ENCODE measurements around the gene PBXIP1. TPM values are rescaled to one million over a fixed set of nuclear protein-coding genes. Genes with fewer than 3 reads are reported as not detected.

The PBXIP1 gene
- total RNA-seq, 2 experiments from 2014 or later: 23.8 to 37.7 TPM

GRCh38 chr1:154993572-154994268, 37.8 kb upstream of the PBXIP1 start, which contains the start of gene LENEP:
Gene LENEP (plus strand): TSS chr1:154993586. CDS start chr1:154993608, 22 bp downstream.
- no peaks in the 10 kb centered on the region for H3K9me3 ChIP-seq (ENCODE audit: low read length)
- DNase-seq (ENCODE audit: low spot score): no peak
- no peak for TF ChIP-seq EZH2phosphoT487 (IDR thresholded peaks at IDR 0.05; ENCODE audit: borderline replicate concordance, low read depth, low read length)
- TF ChIP-seq CTCF (conservative IDR thresholded peaks at IDR 0.05; ENCODE audit: low read length): no peak
- no peak within 1 kb of the TSS for H3K4me3 ChIP-seq (ENCODE audit: low read depth, low read length, poor library complexity, severe bottlenecking)
- H3K36me3 ChIP-seq (ENCODE audit: insufficient read depth, low read length): peaks cover 27% of the 10 kb centered on the region
- no peak within 1 kb of the TSS for H2AFZ ChIP-seq (ENCODE audit: low read length)
- no TSS peak for BruUV-seq (replicated peaks)
- no peaks in the 10 kb centered on the region for H3K9me2 ChIP-seq (ENCODE audit: insufficient read depth, low read length)
- ChIA-PET CTCF (ENCODE audit: unreplicated experiment) (interaction anchor here (1.1 kb wide), 1 partner anchor 68 kb away, joined by 4 read pairs; no protein-coding TSS in a partner anchor), POLR2A (interaction anchor here (1.0 to 1.7 kb wide), 4 partner anchors 10 to 38 kb away, joined by 3 to 16 read pairs (median 4); partner anchors contain the start of genes FLAD1 and PBXIP1)
- no peaks in the 10 kb centered on the region for H4K20me1 ChIP-seq (ENCODE audit: insufficient read depth, low read length)
- peaks cover 4% of the 10 kb centered on the region; the same call in 1 of the 2 replicates for H3K79me2 ChIP-seq (ENCODE audit: insufficient read depth, low read depth, low read length)
- intact Hi-C loops (cut with micrococcal nuclease; ENCODE audit: unreplicated experiment): no loop called here
- no peak within 1 kb of the TSS for H3K4me2 ChIP-seq (ENCODE audit: low read length)
- peak within 1 kb of the TSS; percentile 20 for H3K27ac ChIP-seq (ENCODE audit: low read depth, low read length, poor library complexity, severe bottlenecking)
- H3K4me1 ChIP-seq (ENCODE audit: insufficient read depth, low read length, poor library complexity, severe bottlenecking): peaks cover 33% of the 10 kb centered on the region

- Histone ChIP-seq H2AFZ (ENCODE audit: low read length) (no peak overlapping the region), H3K4me1 (ENCODE audit: insufficient read depth, low read length, poor library complexity, severe bottlenecking) (peaks cover 26% of the 10 kb centered on the region), H3K4me2 (ENCODE audit: low read length) (no peak overlapping the region), H3K79me2 (ENCODE audit: insufficient read depth, low read depth, low read length) (peaks cover 4% of the 10 kb centered on the region; the same call in 1 of the 2 replicates), H3K27ac (ENCODE audit: low read depth, low read length, poor library complexity, severe bottlenecking) (no peak overlapping the region), H3K4me3 (ENCODE audit: low read depth, low read length, poor library complexity, severe bottlenecking) (no peak overlapping the region), H3K9me2 (ENCODE audit: insufficient read depth, low read length) (no peaks in the 10 kb centered on the region), H3K9me3 (ENCODE audit: low read length) (no peaks in the 10 kb centered on the region), H3K36me3 (ENCODE audit: insufficient read depth, low read length) (peaks cover 35% of the 10 kb centered on the region), H4K20me1 (ENCODE audit: insufficient read depth, low read length) (no peaks in the 10 kb centered on the region)
- ChIA-PET CTCF (ENCODE audit: unreplicated experiment) (interaction anchor here (1.1 kb wide), 1 partner anchor 69 kb away, joined by 4 read pairs; no protein-coding TSS in a partner anchor), POLR2A (interaction anchor here (1.2 kb wide), 1 partner anchor 20 kb away, joined by 3 read pairs; no protein-coding TSS in a partner anchor)
- intact Hi-C loops (cut with micrococcal nuclease; ENCODE audit: unreplicated experiment): no loop called here
- TF ChIP-seq EZH2phosphoT487 (IDR thresholded peaks at IDR 0.05; ENCODE audit: borderline replicate concordance, low read depth, low read length) (no peak), CTCF (conservative IDR thresholded peaks at IDR 0.05; ENCODE audit: low read length) (peak; percentile 45; the same call in 1 of the 2 replicates)
- BruUV-seq (replicated peaks): no TSS peak
- DNase-seq (ENCODE audit: low spot score): no peak
Observed at GRCh38 chr1:154992721-154993571, 37.0 kb upstream of the PBXIP1 start.

Data from OCI-LY7 (cell line).